Occipital lobe (tissue), 2 donors: ENCODE measurements around the gene NSUN2. TPM values are rescaled to one million over a fixed set of nuclear protein-coding genes. Genes with fewer than 3 reads are reported as not detected.

Experiments
- DNase-seq: peaks from one replicate; lab custom pipeline; 2025; lab: John Stamatoyannopoulos, UW
- total RNA-seq: library from RNA; depleted of rRNA; stranded (reverse); fragments of >200 nt; gene quantifications from one replicate; pipeline ENCODE4 v1.2.3, GENCODE V29; 2014

NSUN2 gene
- total RNA-seq, 1 donor from 2014 or later: 41.2 TPM

- no peak for DNase-seq
Measured at GRCh38 chr5:6644794-6645241, 12.0 kb upstream of the NSUN2 start.

- DNase-seq: no peak
Measured at GRCh38 chr5:6642655-6643054, 9.8 kb upstream of the NSUN2 start.

- DNase-seq: no peak
Measured at GRCh38 chr5:6638236-6638635, 5.4 kb upstream of the NSUN2 start.

DNA sequence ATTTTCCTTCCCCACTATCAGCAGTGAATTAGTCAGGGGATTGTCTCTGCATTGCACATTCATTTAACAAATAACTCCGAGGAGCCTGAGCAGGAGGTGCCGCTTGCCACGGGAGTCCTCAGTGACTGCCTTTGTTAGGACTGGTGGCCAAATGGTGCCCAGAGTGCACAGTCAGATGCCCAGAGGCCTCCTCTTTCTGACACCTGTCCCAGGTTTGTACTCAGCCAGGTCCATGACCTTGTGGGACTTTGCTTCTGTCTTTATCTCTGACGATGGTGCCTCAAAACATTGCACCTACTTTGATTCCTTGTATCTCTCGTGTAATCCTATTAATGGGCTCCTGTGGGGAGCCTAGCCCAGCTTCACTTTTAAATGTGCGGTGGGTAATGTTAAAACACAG lies 4.7 kb upstream of the NSUN2 start:
- DNase-seq: no peak

DNA sequence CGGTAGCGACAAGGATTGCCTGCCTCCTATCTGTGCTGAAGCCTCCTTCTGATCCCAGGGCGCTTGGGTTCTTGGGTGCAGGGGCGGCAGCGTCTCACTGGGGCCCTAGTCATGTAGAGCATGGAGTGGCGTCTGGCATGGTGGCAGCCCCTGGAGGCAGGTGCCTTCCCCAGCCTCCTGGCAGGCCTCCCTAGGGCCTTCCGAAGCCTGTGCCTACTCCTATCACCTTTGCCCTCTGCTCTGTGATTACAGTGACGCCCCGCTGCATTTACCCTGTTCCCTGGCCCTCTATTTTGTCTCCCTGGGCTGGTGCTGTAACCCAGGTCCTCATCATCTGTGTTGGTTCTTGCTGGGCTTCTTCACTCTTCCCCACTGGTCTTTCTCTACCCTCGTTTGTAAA lies 4.2 kb upstream of the NSUN2 start:
- no peak for DNase-seq

DNA sequence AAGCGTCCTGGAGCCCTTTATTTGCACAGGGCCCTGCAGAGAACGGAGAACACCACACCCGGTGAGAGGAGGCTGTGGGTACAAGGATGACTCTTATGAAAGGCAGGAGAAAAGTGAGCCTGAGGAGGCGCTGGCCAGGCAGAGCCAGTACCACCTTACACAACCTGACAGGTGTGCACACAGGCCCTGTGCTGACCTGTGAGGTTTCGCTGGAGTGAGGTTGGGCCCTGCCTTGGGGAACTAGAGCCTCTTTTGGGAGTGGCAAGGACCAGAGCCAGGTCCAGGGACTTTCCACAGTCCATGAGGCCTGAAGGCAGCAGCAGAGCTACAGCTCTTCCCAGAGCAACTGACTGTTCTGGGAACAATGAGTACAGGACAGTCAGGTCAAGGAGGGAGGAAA lies 3.4 kb upstream of the NSUN2 start:
- no peak for DNase-seq

- no peak for DNase-seq
Measured at GRCh38 chr5:6634788-6635430, 2.1 kb upstream of the NSUN2 start.

DNA sequence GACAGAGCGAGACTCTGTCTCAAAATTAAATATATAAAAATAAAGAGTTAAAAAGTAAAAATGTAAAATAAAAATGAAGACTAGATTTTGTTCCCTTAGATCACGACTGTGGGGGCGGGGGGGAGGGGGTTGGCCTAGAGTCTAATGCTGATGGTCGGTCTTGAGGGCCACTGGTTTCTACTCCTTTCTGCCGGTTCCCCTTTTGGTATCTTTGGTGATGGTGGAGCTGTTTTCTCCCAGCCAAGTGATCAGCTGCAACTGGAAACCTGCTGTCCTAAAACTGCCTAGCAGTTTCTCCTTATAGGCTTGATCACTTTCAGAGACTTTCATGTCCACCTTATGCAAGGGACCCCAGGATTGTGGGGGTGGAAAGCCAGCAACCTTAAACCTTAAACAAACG lies 1.5 kb upstream of the NSUN2 start:
- no peak for DNase-seq

GRCh38 chr5:6633469-6634245 lies 813 bp upstream of the NSUN2 start:
- no peak for DNase-seq

DNA sequence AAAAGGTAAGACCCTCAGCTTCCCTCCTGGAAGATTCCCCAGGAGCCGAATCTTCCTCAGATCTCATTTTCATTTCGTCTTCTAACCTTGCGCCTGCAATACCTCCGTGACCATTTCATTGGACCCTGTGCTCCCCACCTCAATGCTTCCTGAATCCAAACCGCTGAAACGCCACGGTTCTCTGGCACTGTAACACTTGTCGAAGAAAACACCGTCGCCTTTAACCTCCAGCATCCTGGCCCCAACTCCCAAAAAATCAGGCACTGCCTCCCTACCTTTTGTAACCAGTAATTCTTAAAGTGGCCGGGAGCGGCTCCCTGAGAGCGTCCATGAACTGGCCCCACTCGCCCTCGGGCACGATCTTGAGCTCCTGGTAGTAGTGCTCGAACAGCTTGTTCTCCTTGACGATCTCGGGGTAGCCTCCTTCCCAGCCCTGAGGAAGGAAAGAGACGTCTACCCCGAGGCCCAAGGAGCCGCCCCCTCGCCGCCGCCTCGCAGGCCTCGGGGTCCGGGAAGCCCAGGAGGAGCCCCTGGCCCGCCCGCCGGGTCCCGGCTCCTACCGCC lies 438 bp downstream of the NSUN2 start:
- DNase-seq: no peak

- no peak for DNase-seq
Measured at GRCh38 chr5:6631441-6631840, 1.4 kb downstream of the NSUN2 start.

DNA sequence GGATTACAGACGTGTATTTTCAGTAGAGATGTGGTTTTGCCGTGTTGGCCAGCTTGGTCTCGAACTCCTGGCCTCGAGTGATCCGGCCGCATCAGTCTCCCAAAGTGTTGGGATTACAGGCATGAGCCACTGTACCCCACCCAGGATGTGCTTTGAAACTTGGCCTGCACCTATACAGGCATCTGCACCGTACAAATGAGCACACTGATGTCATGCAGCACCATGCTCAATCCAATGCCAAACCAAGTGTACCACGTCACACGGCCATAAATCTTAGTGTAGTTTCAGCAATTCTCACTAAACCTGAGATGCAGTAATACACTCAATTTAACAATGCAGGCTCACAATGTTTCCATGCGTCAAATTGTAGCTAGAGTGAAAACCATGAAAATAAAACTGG lies 6.3 kb downstream of the NSUN2 start:
- no peak for DNase-seq

- DNase-seq: no peak
Measured at GRCh38 chr5:6623941-6624340, 8.9 kb downstream of the NSUN2 start.

- no peak for DNase-seq
Measured at GRCh38 chr5:6623228-6623627, 9.6 kb downstream of the NSUN2 start.

GRCh38 chr5:6616632-6617031 lies 16.2 kb downstream of the NSUN2 start:
- no peak for DNase-seq

GRCh38 chr5:6615034-6615815 lies 17.6 kb downstream of the NSUN2 start:
- no peak for DNase-seq

GRCh38 chr5:6611334-6612256 lies 21.2 kb downstream of the NSUN2 start:
- no peak for DNase-seq

DNA sequence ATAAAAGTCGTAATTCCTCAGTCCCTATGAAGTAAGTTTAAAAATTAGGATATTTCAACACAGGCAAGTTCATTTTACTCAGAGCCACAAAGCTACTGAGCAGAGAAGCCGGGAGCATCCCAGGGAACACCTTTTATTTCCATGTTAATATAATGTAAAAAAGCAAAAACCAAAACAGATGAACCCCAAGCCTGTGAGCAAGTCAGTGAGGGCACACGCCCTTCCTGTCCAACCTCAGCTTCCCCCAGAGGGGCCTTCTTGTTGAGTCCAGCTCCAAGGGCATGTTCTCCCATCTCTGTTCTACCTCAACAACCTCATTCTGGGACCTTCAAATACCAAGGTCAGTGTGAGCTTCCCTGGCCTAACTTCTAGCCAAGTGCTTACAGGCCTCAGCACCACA lies 24.8 kb downstream of the NSUN2 start:
- DNase-seq: no peak

DNA sequence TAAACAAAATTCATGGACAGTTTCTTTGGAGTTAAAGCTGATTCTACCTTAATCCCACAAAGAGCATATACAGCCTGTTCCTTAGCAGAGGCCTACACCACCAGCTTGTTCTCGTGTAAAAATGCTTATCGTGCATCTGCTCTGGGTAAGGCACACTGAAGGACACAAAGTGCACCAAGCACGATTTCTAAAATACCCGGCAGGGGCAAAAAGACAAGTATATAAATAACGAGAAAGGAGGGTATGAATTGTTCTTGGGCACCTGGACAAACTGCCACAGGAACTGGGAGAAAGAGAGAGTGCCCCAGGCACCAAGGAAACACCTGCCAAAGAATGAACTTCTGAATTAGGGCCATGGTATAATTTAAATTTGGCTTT lies 25.3 kb downstream of the NSUN2 start:
- DNase-seq: no peak

DNA sequence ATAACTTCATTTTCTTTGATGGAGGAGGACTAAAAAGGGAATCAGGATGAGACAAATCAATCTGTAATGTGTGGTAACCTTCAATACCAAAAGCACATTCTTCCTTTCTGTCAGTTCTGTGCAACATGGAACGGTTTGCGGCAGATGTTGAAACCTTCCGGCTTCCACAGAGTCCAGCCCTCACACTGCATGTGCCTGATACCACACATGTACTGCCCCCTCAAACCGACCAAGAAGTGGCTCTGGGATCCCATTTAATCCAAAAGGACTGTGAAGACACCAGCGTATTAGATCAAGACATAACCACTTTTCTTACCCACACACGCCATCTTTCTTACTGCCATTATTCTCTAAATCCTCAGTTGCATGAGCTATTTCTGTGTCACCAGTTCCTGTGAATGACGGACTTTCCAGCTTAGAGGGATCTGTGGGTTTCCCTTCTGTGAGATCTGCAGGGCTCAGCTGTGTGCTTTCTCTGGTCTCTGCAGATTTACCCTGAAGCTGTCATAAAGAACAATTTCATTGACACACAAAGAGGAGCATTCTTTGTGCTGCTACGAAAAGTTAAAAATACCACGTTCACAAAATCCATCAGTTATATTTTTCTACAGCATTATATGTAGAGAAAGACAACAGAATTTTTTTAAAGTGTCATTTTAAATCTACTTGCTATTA lies 25.8 kb downstream of the NSUN2 start:
- no peak for DNase-seq
